Subcutaneous abdominal adipose tissue (tissue), 5 donors: ENCODE results near the gene GALNS.
"Not testable (repeated sequence)": the region's sequence is repeated elsewhere in the genome, so short reads cannot be mapped to it uniquely, and the experiment has no call there.

Source experiments
- H3K27ac ChIP-seq: one replicate; pipeline ENCODE4 v1.7.0; 2013; ENCODE audit warnings: low read depth, mild to moderate bottlenecking, inconsistent platforms, low read length, moderate library complexity
- H3K27me3 ChIP-seq, 5 donors: one replicate each; pipeline ENCODE4 v1.7.0; 2013; ENCODE audit warnings: low read length in 5 of 5, inconsistent platforms in 1 of 5; ENCODE audit not compliant: control insufficient read depth in 5 of 5, insufficient read depth in 4 of 5
- H3K36me3 ChIP-seq, 5 donors: one replicate each; pipeline ENCODE4 v1.7.0; 2013; ENCODE audit warnings: low read length in 5 of 5; ENCODE audit not compliant: control insufficient read depth in 5 of 5, insufficient read depth in 5 of 5
- H3K4me1 ChIP-seq, 5 donors: one replicate each; pipeline ENCODE4 v1.7.0; 2013; ENCODE audit warnings: low read length in 5 of 5, mild to moderate bottlenecking in 3 of 5, moderate library complexity in 1 of 5; ENCODE audit not compliant: control insufficient read depth in 5 of 5, insufficient read depth in 5 of 5
- H3K4me3 ChIP-seq, 5 donors: one replicate each; pipeline ENCODE4 v1.7.0; 2013; ENCODE audit warnings: low read length in 5 of 5, low read depth in 1 of 5
- H3K9ac ChIP-seq, 5 donors: one replicate each; pipeline ENCODE4 v1.7.0; 2013; ENCODE audit warnings: low read length in 5 of 5, mild to moderate bottlenecking in 4 of 5, moderate library complexity in 3 of 5
- H3K9me3 ChIP-seq, 5 donors: one replicate each; pipeline ENCODE4 v1.7.0; 2013; ENCODE audit warnings: low read length in 5 of 5; ENCODE audit not compliant: control insufficient read depth in 5 of 5
- donor health status: healthy.
- donor health status: healthy.
- donor health status: healthy.
- donor health status: healthy.
- donor health status: healthy.

Gene GALNS

DNA sequence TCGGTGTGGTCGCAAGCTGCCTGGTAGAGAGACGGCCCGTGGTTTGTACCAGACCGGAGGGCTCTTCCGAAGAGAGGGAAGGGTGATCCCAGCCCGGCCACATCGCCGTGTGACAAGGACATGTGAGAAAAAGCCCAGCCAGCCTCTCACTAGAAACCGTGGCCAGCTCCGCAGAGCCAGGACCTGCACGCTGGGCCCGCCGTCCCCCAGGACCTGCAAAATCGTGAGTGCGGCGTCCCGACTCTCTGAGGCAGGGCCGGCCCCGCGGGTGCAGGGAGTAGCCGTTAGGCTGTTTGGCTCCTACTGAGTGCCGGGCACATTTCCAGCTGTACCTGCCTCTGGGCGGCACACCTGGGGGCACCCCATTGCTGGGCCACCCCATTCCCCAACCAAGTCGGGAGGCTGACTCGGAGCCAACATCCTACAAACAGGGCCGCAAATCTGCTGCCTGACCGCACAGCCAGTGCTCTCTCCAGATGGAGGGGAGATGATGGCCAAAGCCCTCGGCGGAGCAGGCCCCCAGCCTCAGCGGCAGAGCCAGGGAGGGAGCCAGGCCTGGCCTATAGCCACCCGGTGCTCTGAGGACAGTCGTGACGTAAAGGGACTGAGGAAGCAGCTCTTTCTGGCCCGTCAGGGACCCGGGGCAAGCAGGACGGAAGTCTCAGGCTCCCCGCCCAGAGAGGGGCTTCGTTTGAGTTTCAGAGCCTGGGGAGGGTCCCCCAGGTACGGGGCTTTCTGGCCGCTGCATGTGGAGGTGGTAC lies 43.3 kb upstream of the GALNS start:
- H3K27me3 ChIP-seq: peaks cover 0 to 3% (median 0%) of the 10 kb centered on the region in 5 donors
- peaks cover 0 to 47% (median 5%) of the 10 kb centered on the region in 5 donors for H3K36me3 ChIP-seq
- peaks cover 0 to 14% (median 3%) of the 10 kb centered on the region in 5 donors for H3K4me1 ChIP-seq
- H3K9me3 ChIP-seq: no peaks in the 10 kb centered on the region
- H3K27ac ChIP-seq: no peak overlapping the region
- H3K4me3 ChIP-seq: no peak overlapping the region
- H3K9ac ChIP-seq: no peak overlapping the region

DNA sequence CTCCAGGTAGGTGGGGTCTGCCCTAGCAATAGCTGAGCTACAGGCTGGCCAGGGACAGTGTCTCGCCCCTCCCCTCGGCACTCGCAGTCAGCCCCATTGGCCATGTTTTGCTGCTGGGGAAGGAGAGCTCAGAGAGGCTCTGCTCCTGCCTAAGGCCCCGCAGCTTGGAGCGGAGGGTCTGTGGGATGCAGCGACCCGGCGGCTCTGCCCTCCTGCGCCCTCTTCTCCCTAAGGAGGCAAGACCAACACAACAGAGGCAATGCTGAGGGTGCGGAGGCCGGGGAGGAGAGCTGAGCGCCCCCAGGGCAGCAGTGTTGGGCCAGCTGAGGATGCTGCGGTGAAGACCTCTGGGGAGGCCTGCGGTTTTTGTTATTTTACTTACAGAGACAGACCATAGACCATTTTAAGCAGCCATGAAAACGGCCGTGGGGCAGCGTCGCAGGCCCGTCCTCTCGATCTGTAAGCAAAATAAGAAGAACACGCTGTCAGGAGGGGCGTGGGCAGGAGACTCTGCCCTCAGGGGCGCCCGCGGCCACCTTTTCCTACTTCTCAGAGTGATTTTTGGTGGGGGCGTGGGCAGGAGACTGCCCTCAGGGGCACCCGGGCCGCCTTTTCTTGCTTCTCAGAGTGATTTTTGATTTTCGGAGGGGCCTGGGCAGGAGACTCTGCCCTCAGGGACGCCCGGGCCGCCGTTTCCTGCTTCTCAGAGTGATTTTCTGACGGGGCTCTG lies 41.1 kb upstream of the GALNS start:
- H3K4me3 ChIP-seq: no peak overlapping the region
- peaks cover 0 to 3% (median 0%) of the 10 kb centered on the region in 5 donors for H3K27me3 ChIP-seq
- H3K27ac ChIP-seq: no peak overlapping the region
- H3K9me3 ChIP-seq: no peaks in the 10 kb centered on the region
- no peaks in the 10 kb centered on the region for H3K4me1 ChIP-seq
- H3K36me3 ChIP-seq: peaks cover 0 to 47% (median 5%) of the 10 kb centered on the region in 5 donors
- H3K9ac ChIP-seq: no peak overlapping the region

DNA sequence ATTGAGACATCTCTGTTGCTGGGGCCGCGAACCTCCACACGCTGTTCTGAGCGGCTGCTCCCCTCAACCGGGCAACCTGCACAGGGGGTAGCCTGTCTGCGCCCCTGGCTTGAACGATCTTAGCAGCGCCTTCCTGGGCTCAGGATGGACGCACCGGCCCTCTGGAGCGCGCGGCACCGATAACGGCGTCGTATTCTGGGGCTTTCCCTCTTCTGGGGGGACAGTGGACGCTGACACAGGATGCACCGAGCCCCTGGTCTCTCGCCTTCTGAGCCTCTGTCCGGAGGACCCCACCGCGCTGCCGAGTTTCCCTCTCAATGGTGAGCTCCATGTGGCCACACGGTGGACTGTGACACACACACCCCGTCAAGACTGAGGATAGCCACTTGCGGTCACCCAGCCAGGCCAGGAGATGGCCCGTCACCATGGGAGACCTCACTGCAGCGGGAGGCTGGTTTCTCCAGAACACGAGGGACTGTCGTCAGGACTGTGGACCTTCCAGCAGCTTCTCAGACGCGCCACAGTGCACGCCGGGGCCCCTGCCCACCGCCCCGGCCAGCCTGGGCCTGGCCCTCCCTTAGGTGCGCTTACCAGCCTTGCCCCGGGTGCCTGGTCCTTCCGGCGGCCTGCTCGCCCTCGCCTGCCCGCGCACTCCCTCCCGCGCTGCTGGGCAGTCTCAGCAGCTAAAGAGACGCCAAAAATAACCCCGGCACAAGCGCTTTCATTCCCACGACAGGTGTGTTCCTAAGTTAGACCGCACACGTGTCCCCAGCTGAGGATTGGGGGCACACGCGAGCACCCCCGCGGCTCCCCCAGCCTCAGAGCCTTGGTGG lies 39.7 kb upstream of the GALNS start:
- H3K9ac ChIP-seq: no peak overlapping the region
- no peak overlapping the region for H3K4me3 ChIP-seq
- peaks cover 0 to 59% (median 11%) of the 10 kb centered on the region in 5 donors for H3K36me3 ChIP-seq
- H3K9me3 ChIP-seq: no peaks in the 10 kb centered on the region
- H3K4me1 ChIP-seq: peaks cover 0 to 3% (median 0%) of the 10 kb centered on the region in 5 donors
- H3K27me3 ChIP-seq: peaks cover 0 to 3% (median 0%) of the 10 kb centered on the region in 5 donors
- H3K27ac ChIP-seq: no peak overlapping the region

DNA sequence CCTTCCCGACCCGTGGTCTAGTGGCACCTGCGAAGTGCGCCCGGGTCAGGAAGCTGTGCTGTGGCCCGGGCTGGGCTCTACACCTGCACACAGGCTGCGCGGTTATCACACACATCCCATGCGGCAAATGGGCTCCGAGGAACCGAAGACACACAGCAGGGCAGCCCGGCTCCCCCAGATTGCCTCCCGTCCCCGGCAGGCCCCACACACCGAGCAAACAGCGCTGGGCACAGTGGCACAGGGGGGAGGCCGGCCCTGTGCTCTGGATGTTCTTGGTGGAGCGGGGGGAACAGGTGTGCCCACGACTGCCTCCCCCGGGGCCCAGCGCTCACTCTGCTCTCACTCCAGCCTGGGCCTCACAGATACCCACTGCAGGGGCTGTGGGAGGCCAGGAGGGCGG lies 38.6 kb upstream of the GALNS start:
- Histone ChIP-seq H3K9me3 (no peaks in the 10 kb centered on the region), H3K27me3 (peaks cover 0 to 3% (median 0%) of the 10 kb centered on the region in 5 donors), H3K27ac (no peak overlapping the region), H3K9ac (no peak overlapping the region), H3K4me1 (peaks cover 0 to 3% (median 0%) of the 10 kb centered on the region in 5 donors), H3K4me3 (no peak overlapping the region), H3K36me3 (peaks cover 0 to 58% (median 14%) of the 10 kb centered on the region in 5 donors)

DNA sequence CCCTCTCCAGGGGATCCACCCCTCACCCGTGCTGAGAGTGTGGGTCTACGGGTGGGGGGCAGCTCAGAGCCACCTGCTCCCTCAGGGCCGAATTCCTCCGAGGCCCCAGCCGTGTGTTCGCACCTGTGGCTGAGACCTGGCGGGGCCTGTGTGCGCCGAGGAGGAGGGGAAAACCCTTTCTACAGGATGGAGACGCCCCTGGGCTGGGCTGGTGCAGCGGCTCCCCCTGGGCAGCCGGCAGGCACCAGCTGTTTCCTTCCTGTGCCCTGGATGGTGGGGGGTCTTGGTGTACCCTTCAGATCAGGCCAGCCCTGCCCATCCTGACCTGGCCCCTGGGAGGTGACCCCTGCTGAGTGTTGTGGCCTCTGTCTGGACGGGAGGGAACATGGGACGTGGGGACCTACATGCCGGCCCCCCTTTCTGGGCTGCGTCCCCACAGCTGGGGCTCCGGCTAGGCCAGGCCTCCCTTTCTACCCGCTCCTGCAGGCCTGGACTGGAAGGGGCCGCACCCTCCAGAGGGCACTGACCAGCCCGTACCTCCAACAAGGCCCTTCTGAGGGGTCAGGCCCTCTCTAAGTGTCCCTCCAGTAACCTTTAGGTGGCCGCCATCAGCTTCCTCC lies 38.0 kb upstream of the GALNS start:
- Histone ChIP-seq H3K27ac (no peak overlapping the region), H3K4me1 (peaks cover 0 to 3% (median 0%) of the 10 kb centered on the region in 5 donors), H3K36me3 (peaks cover 0 to 58% (median 14%) of the 10 kb centered on the region in 5 donors), H3K9ac (no peak overlapping the region), H3K9me3 (no peaks in the 10 kb centered on the region), H3K4me3 (no peak overlapping the region), H3K27me3 (peaks cover 0 to 3% (median 0%) of the 10 kb centered on the region in 5 donors)

DNA sequence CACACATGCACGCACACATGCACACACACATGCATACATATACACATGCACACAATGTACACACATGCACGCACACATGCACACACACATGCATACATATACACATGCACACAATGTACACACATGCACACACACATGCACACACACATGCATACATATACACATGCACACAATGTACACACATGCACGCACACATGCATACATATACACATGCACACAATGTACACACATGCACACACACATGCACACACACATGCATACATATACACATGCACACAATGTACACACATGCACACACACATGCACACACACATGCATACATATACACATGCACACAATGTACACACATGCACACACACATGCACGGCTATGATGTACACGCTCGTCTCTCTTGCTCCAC lies 37.5 kb upstream of the GALNS start:
- not testable (repeated sequence) for H3K27me3 ChIP-seq, H3K4me3 ChIP-seq, H3K9ac ChIP-seq, H3K4me1 ChIP-seq, H3K9me3 ChIP-seq, H3K27ac ChIP-seq
- peaks cover 0 to 58% (median 14%) of the 10 kb centered on the region in 5 donors for H3K36me3 ChIP-seq

DNA sequence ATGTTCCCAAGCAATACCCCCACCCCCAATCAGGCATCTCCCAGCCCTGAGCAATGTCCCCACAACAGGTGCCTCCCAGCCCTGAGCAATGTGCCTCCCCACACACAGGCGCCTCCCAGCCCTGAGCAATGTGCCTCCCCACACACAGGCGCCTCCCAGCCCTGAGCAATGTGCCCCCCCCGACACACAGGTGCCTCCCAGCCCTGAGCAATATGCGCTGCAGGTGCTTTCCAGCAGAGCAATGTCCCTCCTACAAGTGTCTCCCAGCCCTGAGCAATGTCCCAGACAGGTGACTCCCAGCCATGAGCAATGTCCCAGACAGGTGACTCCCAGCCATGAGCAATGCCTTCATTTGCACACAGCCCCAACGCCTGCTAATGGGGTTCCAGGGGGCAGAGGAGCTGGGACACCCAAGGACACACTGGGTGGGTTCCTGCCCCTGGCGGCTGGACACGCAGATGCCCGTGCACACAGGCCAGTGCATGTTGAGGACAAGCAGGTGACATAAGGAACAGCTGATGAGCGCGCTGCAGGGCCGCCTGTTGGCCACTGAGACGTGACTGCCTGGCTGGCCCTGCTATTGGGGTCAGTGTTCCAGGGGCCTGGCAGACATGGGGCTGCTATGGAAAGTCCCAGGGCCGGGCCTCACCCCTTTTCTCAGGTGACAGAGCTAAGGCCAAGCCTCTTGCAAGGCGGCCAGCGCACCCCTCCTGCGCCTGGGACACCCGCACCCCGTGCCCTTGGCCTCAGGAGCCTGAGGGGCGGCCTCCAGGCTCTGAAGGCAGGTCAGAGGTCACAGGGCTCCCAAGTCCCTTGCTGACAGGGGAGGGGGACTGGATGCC lies 36.6 kb upstream of the GALNS start:
- peaks cover 0 to 53% (median 14%) of the 10 kb centered on the region in 5 donors for H3K36me3 ChIP-seq
- no peaks in the 10 kb centered on the region for H3K9me3 ChIP-seq
- no peak overlapping the region for H3K4me3 ChIP-seq
- no peak overlapping the region for H3K9ac ChIP-seq
- peaks cover 0 to 2% (median 0%) of the 10 kb centered on the region in 5 donors for H3K27me3 ChIP-seq
- peaks cover 0 to 7% (median 5%) of the 10 kb centered on the region in 5 donors for H3K4me1 ChIP-seq
- H3K27ac ChIP-seq: no peak overlapping the region

DNA sequence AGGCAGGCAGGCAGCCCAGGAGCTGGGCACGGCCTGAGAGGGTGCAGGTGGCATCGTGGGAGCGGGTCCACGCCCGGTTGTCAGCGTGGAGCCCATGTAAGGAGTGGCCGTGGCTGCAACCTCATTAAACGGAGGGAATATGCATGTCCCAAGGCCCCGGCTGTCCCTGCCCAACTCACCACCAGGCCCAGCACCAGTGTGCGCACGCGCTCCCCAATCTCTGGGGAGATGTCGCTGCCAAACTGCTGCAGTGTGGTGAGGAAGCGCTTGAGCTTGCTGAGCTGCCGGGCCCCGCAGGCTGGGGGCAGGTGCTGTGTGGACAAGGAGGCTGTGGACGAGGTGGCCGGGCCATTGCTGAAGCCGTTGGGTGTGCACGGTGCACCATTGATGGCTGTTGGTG lies 35.3 kb upstream of the GALNS start:
- peaks cover 8 to 19% (median 17%) of the 10 kb centered on the region in 5 donors for H3K4me1 ChIP-seq
- peaks cover 0 to under 1% (median 0%) of the 10 kb centered on the region in 5 donors for H3K27me3 ChIP-seq
- peaks cover 0 to 44% (median 9%) of the 10 kb centered on the region in 5 donors for H3K36me3 ChIP-seq
- H3K9me3 ChIP-seq: no peaks in the 10 kb centered on the region
- no peak overlapping the region for H3K27ac ChIP-seq
- no peak overlapping the region for H3K9ac ChIP-seq
- no peak overlapping the region for H3K4me3 ChIP-seq

DNA sequence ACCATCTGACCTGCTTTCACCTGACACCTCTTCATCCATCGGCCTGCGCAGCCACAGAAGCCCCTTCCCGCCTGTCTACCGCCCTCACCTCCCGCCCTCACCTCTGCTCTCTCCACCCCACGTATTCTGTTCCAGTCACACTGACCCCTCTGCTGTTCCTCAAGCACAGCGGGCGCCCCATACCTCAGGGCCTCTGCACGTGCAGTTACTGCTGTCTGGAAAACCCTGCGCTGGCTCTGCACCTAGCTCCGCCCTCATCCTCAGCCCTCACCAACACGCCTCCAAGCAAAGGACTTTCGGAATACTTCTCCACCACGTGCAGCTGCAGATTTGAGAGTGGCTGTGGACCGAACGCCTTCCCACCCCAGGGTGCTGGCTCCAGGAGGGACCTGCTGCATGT lies 34.3 kb upstream of the GALNS start:
- H3K9ac ChIP-seq: no peak overlapping the region
- no peak overlapping the region for H3K27ac ChIP-seq
- H3K36me3 ChIP-seq: peaks cover 0 to 36% (median 9%) of the 10 kb centered on the region in 5 donors
- no peak overlapping the region for H3K4me3 ChIP-seq
- H3K9me3 ChIP-seq: no peaks in the 10 kb centered on the region
- H3K4me1 ChIP-seq: peaks cover 10 to 29% (median 26%) of the 10 kb centered on the region in 5 donors
- H3K27me3 ChIP-seq: no peaks in the 10 kb centered on the region
